Stomach smooth muscle (tissue), 2 donors: Measurements from ENCODE around the gene HS3ST3A1.

Experiments
- H3K27ac ChIP-seq: one replicate; pipeline ENCODE4 v1.7.0; 2013; ENCODE audit warnings: mild to moderate bottlenecking, low read length, inconsistent platforms
- H3K27me3 ChIP-seq, 2 donors: one replicate each; pipeline ENCODE4 v1.7.0; 2013; ENCODE audit warnings: low read length in 2 of 2; ENCODE audit not compliant: insufficient read depth in 2 of 2, control insufficient read depth in 1 of 2
- H3K36me3 ChIP-seq, 2 donors: one replicate each; pipeline ENCODE4 v1.7.0; 2013; ENCODE audit warnings: low read length in 2 of 2; ENCODE audit not compliant: control insufficient read depth in 2 of 2, insufficient read depth in 2 of 2
- H3K4me1 ChIP-seq: one replicate; pipeline ENCODE4 v1.7.0; 2013; ENCODE audit warnings: low read length; ENCODE audit not compliant: control insufficient read depth, insufficient read depth
- H3K4me3 ChIP-seq, 2 donors: one replicate each; pipeline ENCODE4 v1.7.0; 2013; ENCODE audit warnings: low read length in 2 of 2
- H3K9ac ChIP-seq, 2 donors: one replicate each; pipeline ENCODE4 v1.7.0; 2013; ENCODE audit warnings: low read length in 2 of 2, mild to moderate bottlenecking in 1 of 2
- H3K9me3 ChIP-seq, 2 donors: one replicate each; pipeline ENCODE4 v1.7.0; 2013; ENCODE audit warnings: low read length in 2 of 2; ENCODE audit not compliant: control insufficient read depth in 2 of 2
- donor health status: healthy.
- donor health status: Pancreatic carcinoma.

The HS3ST3A1 gene

GRCh38 chr17:13537871-13538643, 63.7 kb downstream of the HS3ST3A1 start:
- no peak overlapping the region for H3K9ac ChIP-seq
- no peak overlapping the region for H3K27ac ChIP-seq
- H3K4me3 ChIP-seq = no peak overlapping the region
- H3K36me3 ChIP-seq = no peaks in the 10 kb centered on the region
- no peaks in the 10 kb centered on the region for H3K4me1 ChIP-seq
- no peaks in the 10 kb centered on the region for H3K27me3 ChIP-seq
- H3K9me3 ChIP-seq = peaks cover 2 to 4% of the 10 kb centered on the region in 2 donors

- Histone ChIP-seq H3K27ac (no peak overlapping the region), H3K36me3 (no peaks in the 10 kb centered on the region), H3K9ac (no peak overlapping the region), H3K27me3 (no peaks in the 10 kb centered on the region), H3K4me1 (no peaks in the 10 kb centered on the region), H3K9me3 (peaks cover 3 to 4% of the 10 kb centered on the region in 2 donors), H3K4me3 (no peak overlapping the region)
These were observed 64.5 kb downstream of the HS3ST3A1 start for GRCh38 chr17:13537167-13537731.

- Histone ChIP-seq H3K4me3 (no peak overlapping the region), H3K27ac (no peak overlapping the region)
These were observed 66.8 kb downstream of the HS3ST3A1 start for GRCh38 chr17:13534946-13535345.

GRCh38 chr17:13531721-13532120, 70.0 kb downstream of the HS3ST3A1 start:
- peaks cover 4% of the 10 kb centered on the region in 2 donors for H3K9me3 ChIP-seq
- no peaks in the 10 kb centered on the region for H3K36me3 ChIP-seq
- H3K27me3 ChIP-seq = no peaks in the 10 kb centered on the region
- H3K9ac ChIP-seq = no peak overlapping the region
- no peak overlapping the region for H3K4me3 ChIP-seq
- no peak overlapping the region for H3K27ac ChIP-seq
- no peaks in the 10 kb centered on the region for H3K4me1 ChIP-seq

More at GRCh38 chr17:13534946-13535345, 66.8 kb downstream of the HS3ST3A1 start:
- Histone ChIP-seq H3K36me3 (no peaks in the 10 kb centered on the region), H3K9ac (no peak overlapping the region), H3K9me3 (peaks cover 4% of the 10 kb centered on the region in 2 donors), H3K4me1 (no peaks in the 10 kb centered on the region), H3K27me3 (no peaks in the 10 kb centered on the region)

- Histone ChIP-seq H3K4me3 (no peak overlapping the region), H3K9ac (no peak overlapping the region), H3K36me3 (no peaks in the 10 kb centered on the region), H3K4me1 (no peaks in the 10 kb centered on the region), H3K9me3 (no peaks in the 10 kb centered on the region), H3K27ac (no peak overlapping the region), H3K27me3 (no peaks in the 10 kb centered on the region)
These were observed 75.9 kb downstream of the HS3ST3A1 start for GRCh38 chr17:13525876-13526275.

GRCh38 chr17:13523164-13523563, 78.6 kb downstream of the HS3ST3A1 start:
- Histone ChIP-seq H3K4me3 (no peak overlapping the region), H3K9ac (no peak overlapping the region), H3K9me3 (no peaks in the 10 kb centered on the region), H3K27me3 (no peaks in the 10 kb centered on the region), H3K27ac (no peak overlapping the region), H3K4me1 (no peaks in the 10 kb centered on the region), H3K36me3 (no peaks in the 10 kb centered on the region)

GRCh38 chr17:13522749-13523148, 79.0 kb downstream of the HS3ST3A1 start:
- no peak overlapping the region for H3K27ac ChIP-seq
- H3K27me3 ChIP-seq = no peaks in the 10 kb centered on the region
- H3K9me3 ChIP-seq = no peaks in the 10 kb centered on the region
- H3K9ac ChIP-seq = no peak overlapping the region
- H3K4me3 ChIP-seq = no peak overlapping the region
- H3K36me3 ChIP-seq = no peaks in the 10 kb centered on the region
- H3K4me1 ChIP-seq = no peaks in the 10 kb centered on the region

- H3K4me1 ChIP-seq = no peaks in the 10 kb centered on the region
- no peak overlapping the region for H3K9ac ChIP-seq
- H3K27ac ChIP-seq = no peak overlapping the region
- no peaks in the 10 kb centered on the region for H3K9me3 ChIP-seq
- no peak overlapping the region for H3K4me3 ChIP-seq
- no peaks in the 10 kb centered on the region for H3K36me3 ChIP-seq
- no peaks in the 10 kb centered on the region for H3K27me3 ChIP-seq
These were observed 79.9 kb downstream of the HS3ST3A1 start for GRCh38 chr17:13521784-13522183.

GRCh38 chr17:13520899-13521572, 80.7 kb downstream of the HS3ST3A1 start:
- no peaks in the 10 kb centered on the region for H3K4me1 ChIP-seq
- no peak overlapping the region for H3K9ac ChIP-seq
- no peak overlapping the region for H3K4me3 ChIP-seq
- H3K27me3 ChIP-seq = no peaks in the 10 kb centered on the region
- H3K9me3 ChIP-seq = no peaks in the 10 kb centered on the region
- H3K27ac ChIP-seq = no peak overlapping the region
- no peaks in the 10 kb centered on the region for H3K36me3 ChIP-seq

- no peak overlapping the region for H3K9ac ChIP-seq
These were observed 83.3 kb downstream of the HS3ST3A1 start for GRCh38 chr17:13518261-13519000.

More at GRCh38 chr17:13518261-13519000, 83.3 kb downstream of the HS3ST3A1 start:
- Histone ChIP-seq H3K4me1 (no peaks in the 10 kb centered on the region), H3K27me3 (no peaks in the 10 kb centered on the region), H3K36me3 (no peaks in the 10 kb centered on the region), H3K9me3 (no peaks in the 10 kb centered on the region), H3K27ac (no peak overlapping the region), H3K4me3 (no peak overlapping the region)
